G401.6 (cell line): ENCODE results near the gene EPHA3.
"Not testable (repeated sequence)": the region's sequence is repeated elsewhere in the genome, so short reads cannot be mapped to it uniquely, and the experiment has no call there.

Source experiments
- FAIRE-seq: peaks from 2 replicates; lab custom pipeline; 2012; peaks lifted over from hg19 to GRCh38; lab: Jason Lieb, UNC

The EPHA3 gene

GRCh38 chr3:89289574-89290190 is 182.3 kb downstream of the EPHA3 start:
- no peak for FAIRE-seq

GRCh38 chr3:89297199-89297598 is 189.8 kb downstream of the EPHA3 start:
- no peak for FAIRE-seq

- no peak for FAIRE-seq
Observed at GRCh38 chr3:89300526-89300925, 193.1 kb downstream of the EPHA3 start.

- FAIRE-seq, result no peak
Observed at GRCh38 chr3:89300981-89301380, 193.6 kb downstream of the EPHA3 start.

- FAIRE-seq, result no peak
Observed at GRCh38 chr3:89303701-89304100, 196.3 kb downstream of the EPHA3 start.

- FAIRE-seq, result no peak
Observed at GRCh38 chr3:89306540-89306939, 199.1 kb downstream of the EPHA3 start.

- FAIRE-seq, result no peak
Observed at GRCh38 chr3:89311581-89311980, 204.2 kb downstream of the EPHA3 start.

GRCh38 chr3:89312141-89312540 is 204.7 kb downstream of the EPHA3 start:
- FAIRE-seq, result no peak

GRCh38 chr3:89314454-89315098 is 207.2 kb downstream of the EPHA3 start:
- FAIRE-seq, result no peak

GRCh38 chr3:89315750-89316470 is 208.5 kb downstream of the EPHA3 start:
- FAIRE-seq, result no peak

- FAIRE-seq, result no peak
Observed at GRCh38 chr3:89320186-89320585, 212.8 kb downstream of the EPHA3 start.

- no peak for FAIRE-seq
Observed at GRCh38 chr3:89326997-89327396, 219.6 kb downstream of the EPHA3 start.

- FAIRE-seq, result no peak
Observed at GRCh38 chr3:89332386-89332785, 225.0 kb downstream of the EPHA3 start.

GRCh38 chr3:89332793-89333192 is 225.4 kb downstream of the EPHA3 start:
- FAIRE-seq, result no peak

GRCh38 chr3:89335693-89336092 is 228.3 kb downstream of the EPHA3 start:
- FAIRE-seq, result no peak

GRCh38 chr3:89340408-89340807 is 233.0 kb downstream of the EPHA3 start:
- no peak for FAIRE-seq

GRCh38 chr3:89344076-89344475 is 236.7 kb downstream of the EPHA3 start:
- no peak for FAIRE-seq

- not testable (repeated sequence) for FAIRE-seq
Observed at GRCh38 chr3:89350935-89351334, 243.5 kb downstream of the EPHA3 start.

GRCh38 chr3:89353465-89353864 is 246.0 kb downstream of the EPHA3 start:
- FAIRE-seq, result no peak

- no peak for FAIRE-seq
Observed at GRCh38 chr3:89358281-89358680, 250.9 kb downstream of the EPHA3 start.

- no peak for FAIRE-seq
Observed at GRCh38 chr3:89360156-89360555, 252.7 kb downstream of the EPHA3 start.

- no peak for FAIRE-seq
Observed at GRCh38 chr3:89362496-89362895, 255.1 kb downstream of the EPHA3 start.

GRCh38 chr3:89363171-89363570 is 255.8 kb downstream of the EPHA3 start:
- FAIRE-seq, result no peak

- FAIRE-seq, result no peak
Observed at GRCh38 chr3:89364314-89364713, 256.9 kb downstream of the EPHA3 start.
